HG03095 (cell line): ENCODE measurements around the gene CHST12.
"Not testable (repeated sequence)": the region's sequence is repeated elsewhere in the genome, so short reads cannot be mapped to it uniquely, and the experiment has no call there.

ENCODE experiments used
- ATAC-seq: cut with Tn5 transposase; IDR thresholded peaks from one replicate; pipeline ENCODE4 v1.9.1; 2021; ENCODE audit warnings: moderate library complexity; ENCODE audit not compliant: unreplicated experiment

CHST12 gene

GRCh38 chr7:2453849-2454248, 50.4 kb downstream of the CHST12 start:
- not testable (repeated sequence) for ATAC-seq

DNA sequence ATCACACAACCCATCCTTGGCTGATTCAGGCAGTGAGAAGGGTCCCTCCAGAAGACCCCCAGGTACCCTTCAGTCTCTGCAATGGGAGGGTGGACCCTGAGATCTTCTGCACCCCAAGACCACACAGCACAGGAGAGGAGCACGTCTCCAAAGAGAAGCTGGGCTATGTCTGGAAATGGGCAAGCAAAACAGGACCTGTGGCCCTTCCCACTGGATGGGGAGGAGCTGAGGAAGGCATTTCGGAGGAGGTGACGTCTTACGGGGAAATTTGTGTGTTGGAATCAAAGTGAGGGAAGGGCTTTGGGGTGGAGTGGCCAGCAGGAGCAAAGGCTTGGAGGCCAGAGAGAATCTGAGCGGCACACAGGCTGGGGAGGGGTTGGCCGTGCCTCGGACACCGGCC, 56.3 kb downstream of the CHST12 start:
- no peak for ATAC-seq

DNA sequence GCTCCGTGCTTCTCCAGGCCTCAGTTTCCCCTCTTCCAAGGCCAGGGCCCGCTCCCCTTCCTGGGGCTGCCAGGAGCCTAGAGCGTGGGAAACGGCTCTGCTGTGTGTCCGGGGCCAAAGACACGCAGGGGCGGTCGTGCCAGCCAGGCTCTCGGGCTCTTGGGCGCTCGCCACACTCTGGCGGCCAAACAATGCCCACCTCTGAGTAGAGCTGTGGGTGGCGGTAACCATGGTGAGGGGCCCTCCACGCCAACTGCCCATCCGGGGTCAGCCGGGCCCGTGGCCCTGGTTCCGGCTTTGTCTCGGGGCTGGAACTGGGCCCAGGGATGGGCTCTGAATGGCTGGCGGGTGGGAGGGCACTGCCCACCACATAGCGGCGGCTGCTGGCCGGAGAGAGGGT, 56.8 kb downstream of the CHST12 start:
- no peak for ATAC-seq

- ATAC-seq = no peak
Measured at GRCh38 chr7:2460641-2461040, 57.2 kb downstream of the CHST12 start.

- no peak for ATAC-seq
Measured at GRCh38 chr7:2461268-2462026, 58.0 kb downstream of the CHST12 start.

DNA sequence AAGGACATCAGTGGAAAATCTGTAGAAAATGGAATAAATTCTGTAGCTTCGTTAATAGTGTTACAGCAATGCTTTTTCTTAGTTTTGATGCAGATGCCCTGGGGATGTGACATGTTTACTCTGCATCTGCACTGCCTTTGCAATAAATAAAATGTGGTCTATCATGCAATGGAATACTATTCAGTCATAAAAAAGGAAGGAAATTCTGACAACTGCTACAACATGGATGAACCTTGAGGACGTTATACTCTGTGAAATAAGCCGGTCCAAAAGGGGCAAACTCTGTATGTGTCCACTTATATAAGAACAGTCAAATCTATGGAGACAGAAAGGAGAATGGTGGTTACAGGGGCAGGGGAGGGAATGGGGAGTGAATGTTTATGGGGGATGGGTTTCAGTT, 59.3 kb downstream of the CHST12 start:
- no peak for ATAC-seq

GRCh38 chr7:2465928-2466327, 62.5 kb downstream of the CHST12 start:
- no peak for ATAC-seq

DNA sequence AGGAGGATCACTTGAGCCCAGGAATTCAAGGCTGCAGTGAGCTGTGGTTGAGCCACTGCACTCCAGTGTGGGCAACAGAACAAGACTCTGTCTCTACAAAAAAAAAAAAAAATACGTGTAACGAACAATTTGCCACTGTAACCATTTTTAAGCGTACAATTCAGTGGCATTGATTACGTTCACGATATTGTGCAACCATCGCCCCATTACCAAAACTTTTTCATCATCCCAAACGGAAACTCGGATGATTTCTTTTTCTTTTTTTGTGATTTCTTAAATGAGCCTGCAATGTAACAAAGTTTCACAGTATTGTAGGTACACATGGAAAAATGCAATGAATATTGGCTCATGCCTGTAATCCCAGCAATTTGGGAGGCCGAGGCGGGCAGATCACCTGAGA, 63.3 kb downstream of the CHST12 start:
- no peak for ATAC-seq

DNA sequence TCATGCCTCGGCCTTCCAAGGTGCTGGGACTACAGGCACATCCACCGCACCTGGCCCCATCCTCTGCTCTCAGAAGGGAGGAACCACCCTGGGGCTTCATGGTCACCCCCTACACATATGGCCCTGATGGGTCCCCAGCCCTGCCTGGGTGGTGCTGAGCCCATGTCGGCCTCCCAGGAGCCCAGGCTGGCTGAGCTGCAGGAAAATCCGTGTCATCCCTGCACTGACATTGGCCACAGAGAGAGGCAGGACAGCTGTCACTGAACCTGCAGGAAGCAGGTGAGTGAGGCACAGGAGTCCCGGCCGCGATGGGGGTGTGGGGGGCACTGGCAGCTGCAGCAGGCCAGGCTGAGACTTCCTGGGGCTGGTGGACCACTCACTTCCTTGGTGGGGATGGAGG, 64.8 kb downstream of the CHST12 start:
- no peak for ATAC-seq

- not testable (repeated sequence) for ATAC-seq
Measured at GRCh38 chr7:2469460-2470203, 66.2 kb downstream of the CHST12 start.

DNA sequence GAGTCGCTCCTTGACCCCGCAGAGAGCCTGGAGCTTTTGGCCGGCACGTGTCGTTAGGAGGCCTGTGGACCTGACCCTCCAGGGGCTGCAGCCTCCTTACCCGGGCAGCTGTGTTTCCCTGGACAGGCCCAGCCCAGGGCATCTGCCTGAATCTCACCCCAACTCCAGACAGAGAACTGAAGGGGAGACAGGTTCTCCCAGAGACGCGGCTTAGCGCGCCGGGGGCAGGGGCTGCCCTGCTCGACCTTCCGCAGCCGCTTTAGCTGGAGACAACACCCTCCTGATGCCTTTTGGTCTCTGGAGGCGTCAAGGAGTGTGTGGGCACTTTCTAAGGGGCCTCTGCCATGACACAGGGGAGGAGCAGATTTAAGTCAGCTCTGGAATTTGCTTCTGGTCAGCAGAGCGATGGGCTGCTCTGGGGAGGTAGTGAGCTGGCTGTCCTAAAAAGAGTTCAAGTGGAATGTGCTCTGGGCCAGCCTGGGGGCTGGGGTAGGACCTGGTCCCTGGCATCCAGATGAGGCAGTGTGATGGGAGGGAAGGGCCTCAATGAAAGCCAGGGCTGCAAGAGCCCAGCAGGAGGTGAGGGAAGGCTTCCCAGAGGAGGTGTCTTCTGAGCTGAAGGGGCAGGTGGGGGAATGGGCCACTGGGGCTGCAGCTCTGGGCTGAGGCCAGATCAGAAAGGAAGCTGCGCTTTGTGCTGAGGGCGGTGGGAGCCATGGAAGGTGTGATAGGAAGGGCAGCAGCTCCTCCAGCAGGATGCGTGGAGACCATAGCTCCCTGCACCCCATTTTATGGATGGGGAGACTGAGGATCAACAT, 67.0 kb downstream of the CHST12 start:
- no peak for ATAC-seq

GRCh38 chr7:2471022-2471329, 67.6 kb downstream of the CHST12 start:
- no peak for ATAC-seq

DNA sequence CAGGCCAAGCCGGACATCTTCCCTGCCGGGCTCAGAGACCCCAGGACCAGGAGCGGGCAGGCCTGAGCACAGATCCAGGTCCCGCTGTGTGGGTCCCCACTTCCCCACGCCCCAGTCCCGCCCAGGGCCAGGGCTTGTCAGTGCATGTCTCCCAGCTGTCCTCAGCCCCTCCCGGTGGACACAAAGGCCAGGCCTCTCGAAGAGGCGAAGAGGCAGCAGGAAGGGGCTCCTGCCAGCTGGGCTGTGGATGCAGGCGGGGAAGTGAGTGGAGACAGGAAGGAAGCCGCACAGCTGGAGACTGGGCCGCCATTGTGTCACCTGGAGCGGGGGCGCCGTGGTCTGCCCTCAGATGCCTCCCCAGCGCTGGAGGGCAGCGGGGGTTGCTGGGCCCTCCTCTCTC, 68.0 kb downstream of the CHST12 start:
- ATAC-seq = no peak

GRCh38 chr7:2472739-2473138, 69.3 kb downstream of the CHST12 start:
- ATAC-seq = no peak

DNA sequence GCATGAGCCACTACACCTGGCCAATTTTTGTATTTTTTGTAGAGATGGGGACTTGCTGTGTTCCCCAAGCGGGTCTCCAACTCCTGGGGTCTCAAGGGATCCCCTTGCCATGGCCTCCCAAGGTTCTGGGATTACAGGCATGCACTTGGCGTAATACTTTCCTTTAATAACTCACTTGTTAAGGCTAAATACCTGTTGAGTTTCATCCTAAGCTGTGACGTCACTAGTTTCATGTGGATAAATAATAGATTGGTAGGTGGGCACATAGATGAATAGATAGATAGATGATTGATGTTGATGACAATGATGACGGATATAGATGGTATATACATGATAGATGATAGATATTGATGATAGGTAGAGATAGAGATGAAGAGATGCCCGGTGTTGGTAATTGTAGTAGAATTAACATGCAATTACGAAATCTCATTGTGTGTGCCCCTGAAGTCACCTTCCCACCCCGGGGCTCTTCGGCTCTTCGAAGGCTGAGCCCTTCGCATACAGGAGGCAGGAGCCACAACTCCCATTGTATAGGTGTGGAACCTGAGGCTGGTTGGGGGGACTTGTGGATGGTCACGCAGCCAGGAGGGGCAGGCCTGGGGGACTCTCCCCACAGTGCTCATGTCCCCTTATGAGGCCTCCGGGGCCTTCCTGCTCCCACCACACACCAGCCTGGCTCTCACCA, 70.2 kb downstream of the CHST12 start:
- ATAC-seq = no peak

- ATAC-seq = no peak
Measured at GRCh38 chr7:2474224-2474623, 70.8 kb downstream of the CHST12 start.

DNA sequence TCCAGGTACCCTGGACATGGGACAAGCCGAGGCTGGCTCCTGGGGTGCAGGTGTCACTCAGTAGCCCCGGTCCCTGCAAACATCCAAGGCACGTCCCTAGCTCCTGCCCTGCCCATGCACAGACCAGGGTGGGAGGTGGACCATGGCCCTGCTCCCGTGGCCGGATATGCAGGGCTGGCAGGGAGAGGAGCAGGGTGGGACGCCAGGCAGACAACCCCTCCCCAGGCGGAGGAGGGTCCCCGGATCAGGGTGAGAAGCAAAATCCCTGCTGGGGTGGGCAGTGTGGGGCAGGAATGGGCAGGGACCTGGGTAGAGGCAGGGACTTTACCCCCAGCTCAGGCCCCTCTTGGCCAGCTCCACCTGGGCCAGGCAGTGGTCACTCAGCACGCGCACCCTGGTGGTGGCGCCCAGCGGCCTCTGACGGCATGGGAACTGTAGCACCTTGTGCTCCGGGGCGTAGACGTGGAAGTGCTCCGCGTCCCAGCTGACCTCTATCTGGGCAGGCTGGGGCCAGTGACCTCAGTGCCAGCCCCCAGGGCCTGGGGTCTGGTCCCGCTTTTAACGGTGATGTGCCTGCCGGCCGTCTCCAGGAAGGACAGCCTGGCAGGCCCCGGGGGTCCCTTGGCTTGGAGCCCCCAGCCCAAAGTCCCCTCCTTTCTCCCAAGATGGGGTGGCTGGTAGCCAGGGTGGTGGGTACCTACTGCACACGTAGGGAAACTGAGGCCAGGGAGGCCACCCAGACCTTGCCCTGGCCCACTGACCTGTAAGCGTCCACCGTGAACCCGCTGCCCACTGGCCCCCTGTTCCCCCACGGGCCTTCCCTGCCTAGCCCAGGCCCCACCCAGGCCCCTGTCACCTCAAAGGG, 71.6 kb downstream of the CHST12 start:
- ATAC-seq = no peak

DNA sequence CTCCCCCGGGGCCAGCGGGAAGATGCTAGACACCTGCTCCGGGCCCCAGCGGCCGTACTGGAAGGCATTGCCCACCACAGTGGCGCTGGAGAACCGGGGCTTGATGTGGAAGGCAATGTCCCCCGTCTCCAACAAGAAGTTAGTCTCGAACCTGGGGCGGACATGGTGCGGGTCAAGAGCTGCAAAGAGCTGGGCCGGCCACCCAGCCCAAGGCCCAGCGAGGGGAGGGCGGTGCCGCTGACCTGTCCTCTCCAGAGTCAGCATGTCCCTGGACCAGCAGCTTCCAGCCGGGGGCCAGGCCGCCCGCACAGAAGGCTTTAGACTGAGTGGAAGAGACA, 72.2 kb downstream of the CHST12 start:
- no peak for ATAC-seq

DNA sequence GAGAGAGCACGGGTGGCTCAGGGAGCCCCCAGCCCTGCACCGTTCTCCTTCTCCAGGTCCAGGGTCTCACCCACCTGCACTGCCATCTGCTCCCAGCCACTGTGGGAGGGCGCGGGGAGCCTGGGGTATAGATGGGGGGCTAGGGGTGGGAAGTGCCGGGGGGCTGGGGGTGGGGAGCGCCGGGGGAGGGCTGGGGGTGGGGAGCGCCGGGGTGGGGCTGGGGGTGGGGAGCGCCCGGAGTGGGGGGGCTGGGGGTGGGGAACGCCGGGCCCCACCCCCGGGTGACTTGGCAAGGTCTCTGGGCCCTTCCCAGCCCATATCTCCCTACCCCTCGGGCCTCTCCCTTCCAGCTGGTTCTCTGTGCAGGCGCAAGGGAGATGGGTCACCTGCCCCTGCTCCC, 72.9 kb downstream of the CHST12 start, which contains the start of gene GRIFIN:
Gene GRIFIN (minus strand): TSS at position 101 of the 400 bp plus-strand sequence. CDS start 15 bp downstream, at position 86.
- no peak for ATAC-seq

- ATAC-seq = no peak
Measured at GRCh38 chr7:2476776-2477446, 73.5 kb downstream of the CHST12 start.
